NCI-H128 (cell line): ENCODE measurements around the gene MS4A15.
A peak's percentile ranks its signal among the peaks of the same experiment; 100 is the strongest.
"Not testable (repeated sequence)": the region's sequence is repeated elsewhere in the genome, so short reads cannot be mapped to it uniquely, and the experiment has no call there.

Source experiments
- DNase-seq: peaks from one replicate; lab custom pipeline; 2025; ENCODE audit not compliant: unreplicated experiment; lab: John Stamatoyannopoulos, UW

MS4A15 gene

GRCh38 chr11:60753309-60753708 is 3.4 kb upstream of the MS4A15 start:
- no peak for DNase-seq

- DNase-seq = no peak
These were observed 1.8 kb upstream of the MS4A15 start for GRCh38 chr11:60754887-60755286.

DNA sequence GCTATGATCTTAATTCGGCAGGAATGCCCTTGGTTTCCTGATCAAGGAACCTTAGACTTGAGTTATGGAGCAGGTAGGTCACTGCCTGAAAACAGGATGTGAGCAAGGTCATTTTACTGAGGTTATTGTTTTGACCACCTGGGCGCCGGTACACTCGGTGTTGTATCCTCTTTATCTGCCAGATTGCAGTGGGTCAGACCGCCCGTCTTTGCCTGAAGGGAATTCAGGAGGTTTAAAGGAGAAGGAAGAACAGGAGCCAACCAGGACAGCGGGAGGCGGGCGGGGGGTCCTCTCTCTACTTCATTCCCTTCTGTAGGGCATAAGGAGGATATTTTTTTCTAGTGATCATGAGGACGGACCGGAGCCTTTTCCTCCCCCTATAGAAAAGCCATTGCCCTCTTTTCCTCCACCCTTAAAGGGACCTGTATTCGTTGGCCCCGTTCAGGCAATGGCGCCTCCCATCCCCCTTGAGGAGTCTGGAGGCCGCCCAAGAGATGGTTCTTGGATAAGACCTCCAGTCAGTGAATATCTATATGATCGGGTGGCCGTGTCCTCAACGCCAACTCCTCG is 649 bp downstream of the MS4A15 start:
- no peak for DNase-seq

GRCh38 chr11:60758671-60759070 is 2.0 kb downstream of the MS4A15 start:
- not testable (repeated sequence) for DNase-seq

GRCh38 chr11:60759438-60760225 is 3.0 kb downstream of the MS4A15 start:
- DNase-seq = not testable (repeated sequence)

DNA sequence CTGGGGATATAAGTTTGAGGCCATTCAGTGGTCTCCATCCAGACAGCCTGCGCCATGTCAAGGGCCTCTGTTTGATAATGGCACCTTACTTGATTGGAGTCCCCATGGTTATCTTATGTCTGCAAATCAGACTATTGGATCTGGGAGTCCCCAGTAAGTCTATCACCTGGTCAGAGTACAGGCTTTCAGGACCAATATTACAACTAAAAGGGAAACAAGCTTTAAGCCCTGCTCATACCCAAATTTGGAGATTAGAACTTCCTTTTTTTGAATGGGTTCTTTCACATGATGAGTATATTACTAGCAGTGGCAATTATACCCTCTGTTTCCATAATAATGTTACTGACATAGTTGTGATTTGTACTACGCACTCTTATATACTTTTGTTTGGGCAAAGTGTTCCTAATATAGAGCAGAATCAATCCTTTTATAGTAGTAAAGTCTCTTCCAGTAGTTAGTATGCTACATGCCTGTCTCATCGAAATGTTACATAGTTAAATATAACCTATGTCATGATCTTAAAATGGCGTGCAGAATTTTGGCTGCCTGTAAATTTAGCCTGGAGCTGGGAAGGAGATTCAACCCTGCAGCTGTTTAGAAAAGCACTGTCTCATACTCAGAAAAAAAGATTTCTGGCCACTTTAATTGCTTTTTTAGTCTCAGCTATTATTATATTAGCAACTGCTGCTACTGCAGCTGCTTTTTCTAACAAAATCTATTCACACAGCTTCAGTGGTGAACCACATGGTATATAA is 4.9 kb downstream of the MS4A15 start:
- DNase-seq = no peak

GRCh38 chr11:60762851-60763691 is 6.4 kb downstream of the MS4A15 start:
- no peak for DNase-seq

DNA sequence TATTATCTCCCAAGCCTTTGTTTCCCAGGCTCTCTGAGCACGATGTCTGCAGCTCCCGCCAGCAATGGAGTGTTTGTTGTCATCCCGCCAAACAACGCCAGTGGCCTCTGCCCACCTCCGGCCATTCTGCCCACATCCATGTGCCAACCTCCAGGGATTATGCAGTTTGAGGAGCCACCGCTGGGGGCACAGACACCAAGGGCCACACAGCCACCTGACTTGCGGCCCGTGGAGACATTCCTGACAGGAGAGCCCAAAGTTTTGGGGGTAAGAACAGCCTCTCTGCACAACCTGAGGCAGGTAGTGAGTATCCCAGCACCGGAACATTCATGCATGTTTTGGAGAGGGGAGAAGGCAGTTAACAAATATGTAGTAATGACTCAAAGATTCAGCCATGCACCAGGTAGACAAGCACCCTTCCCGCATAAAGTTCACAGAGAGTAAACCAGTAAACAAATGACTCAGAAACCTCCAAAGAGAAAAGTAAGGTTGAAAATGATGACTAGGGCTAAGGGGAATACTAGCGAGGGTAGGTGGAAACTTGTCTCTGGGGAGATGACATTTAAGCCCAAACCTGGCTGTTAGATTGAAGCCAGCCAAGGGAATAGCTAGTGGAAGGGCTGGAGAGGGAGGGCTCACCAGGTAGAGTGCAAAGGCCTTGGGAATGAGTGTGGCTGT is 7.2 kb downstream of the MS4A15 start:
- DNase-seq = no peak

- DNase-seq = no peak
These were observed 8.2 kb downstream of the MS4A15 start for GRCh38 chr11:60764879-60765278.

- DNase-seq = no peak
These were observed 8.7 kb downstream of the MS4A15 start for GRCh38 chr11:60765355-60765754.

DNA sequence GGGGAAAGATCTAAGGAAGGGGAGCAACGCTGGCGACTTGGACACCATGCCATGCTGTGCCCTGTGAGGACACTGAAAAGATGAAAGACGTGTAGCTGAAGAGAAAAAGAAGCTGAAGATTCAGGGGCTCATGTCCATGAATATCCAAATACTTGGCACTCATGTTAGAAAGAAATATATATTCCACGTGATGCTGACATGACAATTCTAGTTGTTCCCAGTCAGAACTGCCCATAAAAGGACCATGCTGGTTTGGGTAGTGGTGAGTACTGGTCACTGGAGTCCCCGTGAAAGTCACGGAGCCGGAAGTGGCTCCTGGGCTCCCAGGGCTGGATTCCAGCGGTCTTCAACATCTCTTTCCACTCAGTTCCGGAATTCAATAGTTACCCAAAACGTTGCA is 9.9 kb downstream of the MS4A15 start:
- no peak for DNase-seq

DNA sequence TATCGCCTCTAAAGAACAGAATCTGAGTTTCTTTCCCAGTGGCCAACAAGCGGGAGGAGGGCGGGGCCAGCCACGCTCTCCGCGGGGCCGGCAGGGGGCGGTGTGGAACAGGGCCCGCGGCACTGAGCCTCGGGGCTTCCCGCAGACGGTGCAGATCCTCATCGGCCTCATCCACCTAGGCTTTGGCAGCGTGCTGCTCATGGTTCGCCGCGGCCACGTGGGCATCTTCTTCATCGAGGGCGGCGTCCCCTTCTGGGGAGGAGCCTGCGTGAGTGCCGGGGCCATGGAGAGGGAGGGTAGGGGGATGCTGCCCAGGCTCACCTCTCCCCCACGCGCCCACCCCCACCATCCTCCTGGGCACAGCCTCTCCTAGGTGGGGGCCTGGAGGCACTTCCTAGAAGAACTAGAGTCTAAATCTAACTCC is 10.7 kb downstream of the MS4A15 start:
- DNase-seq = no peak

DNA sequence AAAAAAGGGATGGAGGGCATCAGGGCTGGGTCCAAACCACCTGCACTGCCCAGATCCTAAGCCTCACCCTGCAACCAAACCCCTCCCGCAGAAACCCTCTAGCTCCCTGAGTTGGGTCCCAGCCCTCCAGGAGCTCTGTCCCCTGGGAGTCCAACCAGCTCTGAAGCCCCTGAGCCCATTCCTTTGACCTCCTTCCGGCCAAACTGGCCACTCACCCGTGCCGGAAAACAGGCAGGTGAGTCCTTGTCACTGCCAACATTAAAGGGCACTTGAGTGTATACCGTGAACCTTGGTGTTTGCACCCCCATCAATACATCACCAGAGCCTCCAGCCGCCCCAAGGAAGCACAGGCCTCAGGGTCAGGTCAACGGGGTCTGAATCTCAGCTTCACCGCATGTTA is 11.5 kb downstream of the MS4A15 start:
- DNase-seq = no peak

DNA sequence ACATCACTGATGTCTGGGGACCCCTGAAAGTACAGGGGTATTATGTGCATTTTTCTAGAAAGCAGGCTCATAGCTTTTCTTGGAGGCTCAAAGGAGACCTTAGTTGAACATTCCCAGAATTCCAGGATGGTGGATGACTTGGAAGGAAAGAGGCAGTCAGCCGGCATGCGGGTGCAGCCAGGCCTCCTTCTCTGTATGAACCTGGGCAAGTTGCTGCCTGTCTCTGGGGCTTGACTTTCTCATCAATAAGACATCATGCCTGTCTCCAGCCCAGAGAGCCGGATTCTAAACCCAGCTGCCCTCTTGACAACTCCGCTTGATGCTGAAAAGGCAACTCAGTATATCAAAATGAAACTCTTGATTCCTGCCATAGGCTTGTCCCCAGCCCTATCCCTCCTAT is 12.6 kb downstream of the MS4A15 start:
- DNase-seq = no peak

DNA sequence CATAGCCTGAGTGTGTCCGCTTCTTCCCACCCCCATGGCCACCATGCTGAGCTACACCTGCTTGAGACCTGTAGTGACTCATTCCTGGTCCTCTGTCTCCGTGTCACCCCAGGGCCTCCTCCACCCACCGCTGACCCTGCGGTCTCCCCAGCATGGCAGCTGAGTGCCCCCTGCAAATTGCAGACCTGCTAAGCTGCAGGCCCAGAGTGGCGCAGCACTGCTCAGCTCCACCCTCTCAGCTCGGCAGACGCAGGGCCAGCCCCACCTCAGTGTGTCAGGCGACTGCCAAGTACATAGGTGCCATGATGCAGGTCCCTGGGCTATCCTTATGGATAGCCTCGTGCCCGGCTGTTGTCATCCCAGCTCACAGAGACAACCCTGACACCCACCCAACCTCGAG is 13.1 kb downstream of the MS4A15 start:
- DNase-seq = no peak

DNA sequence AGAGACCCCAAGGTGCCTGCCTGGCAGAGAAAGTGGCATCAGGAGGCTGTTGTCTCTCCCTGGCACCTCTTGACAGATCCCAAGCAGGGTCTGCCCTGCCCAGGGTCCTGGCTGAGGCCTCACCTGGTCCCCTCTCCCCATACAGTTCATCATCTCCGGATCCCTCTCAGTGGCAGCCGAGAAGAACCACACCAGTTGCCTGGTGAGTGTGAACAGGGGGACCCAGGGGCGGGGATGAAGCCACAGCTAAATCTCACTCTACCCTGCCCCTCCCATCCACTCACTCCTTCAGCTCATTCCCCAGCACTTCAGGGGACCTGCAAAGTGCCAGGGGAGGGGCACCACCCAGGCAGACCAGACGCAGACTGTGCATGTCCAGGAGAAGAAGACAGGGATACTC is 14.5 kb downstream of the MS4A15 start:
- no peak for DNase-seq

DNA sequence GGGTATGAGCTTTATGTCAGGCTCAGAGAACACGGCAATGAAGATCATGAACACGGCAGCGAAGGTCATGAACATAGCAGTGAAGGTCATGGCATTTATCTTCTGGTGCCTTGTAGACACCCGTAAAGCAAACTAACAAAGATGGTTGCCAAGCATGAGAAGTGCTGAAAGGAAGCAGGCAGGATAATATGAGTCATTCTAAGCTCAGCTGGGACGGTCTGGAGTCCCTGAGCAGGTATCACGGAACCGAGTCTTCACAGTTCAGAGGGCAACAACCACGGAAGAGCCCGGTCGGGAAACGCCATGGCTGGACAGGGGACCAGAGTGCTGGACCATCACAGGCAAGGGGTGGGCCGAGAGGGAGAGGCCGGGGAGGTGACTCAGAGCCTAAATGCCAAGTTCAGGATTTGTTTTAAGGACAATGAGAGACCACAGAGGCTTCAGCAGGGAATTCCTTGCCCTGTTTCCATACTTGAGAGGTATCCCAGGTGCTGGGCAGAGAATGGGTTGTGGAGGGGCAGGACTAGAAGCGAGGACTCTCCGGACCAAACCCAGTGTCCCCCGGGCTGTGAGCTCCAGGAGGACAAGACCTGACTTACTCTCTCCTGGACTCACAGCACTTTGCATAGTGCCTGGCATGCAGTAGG is 15.3 kb downstream of the MS4A15 start:
- DNase-seq = no peak

DNA sequence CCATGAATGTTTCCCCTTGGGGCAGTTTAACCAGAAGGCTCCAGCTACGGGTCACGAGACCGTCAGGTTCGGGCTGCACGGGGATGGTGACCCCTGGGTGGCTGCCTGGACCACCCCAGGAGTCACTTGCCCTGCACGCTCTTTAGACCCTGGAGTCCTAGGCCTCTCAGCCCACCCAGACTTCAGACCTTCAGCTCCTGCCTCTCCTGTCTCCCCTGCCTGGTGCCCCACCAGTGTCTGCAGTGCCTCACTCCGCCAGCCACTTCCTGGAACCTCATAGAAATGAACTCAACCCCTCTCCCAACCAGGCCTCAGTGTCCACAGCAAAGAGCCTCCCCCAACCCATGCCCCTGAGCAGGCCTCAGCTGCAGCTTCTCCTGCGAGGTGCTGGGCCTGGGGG is 16.0 kb downstream of the MS4A15 start:
- no peak for DNase-seq

GRCh38 chr11:60774726-60775125 is 18.1 kb downstream of the MS4A15 start:
- DNase-seq = no peak

DNA sequence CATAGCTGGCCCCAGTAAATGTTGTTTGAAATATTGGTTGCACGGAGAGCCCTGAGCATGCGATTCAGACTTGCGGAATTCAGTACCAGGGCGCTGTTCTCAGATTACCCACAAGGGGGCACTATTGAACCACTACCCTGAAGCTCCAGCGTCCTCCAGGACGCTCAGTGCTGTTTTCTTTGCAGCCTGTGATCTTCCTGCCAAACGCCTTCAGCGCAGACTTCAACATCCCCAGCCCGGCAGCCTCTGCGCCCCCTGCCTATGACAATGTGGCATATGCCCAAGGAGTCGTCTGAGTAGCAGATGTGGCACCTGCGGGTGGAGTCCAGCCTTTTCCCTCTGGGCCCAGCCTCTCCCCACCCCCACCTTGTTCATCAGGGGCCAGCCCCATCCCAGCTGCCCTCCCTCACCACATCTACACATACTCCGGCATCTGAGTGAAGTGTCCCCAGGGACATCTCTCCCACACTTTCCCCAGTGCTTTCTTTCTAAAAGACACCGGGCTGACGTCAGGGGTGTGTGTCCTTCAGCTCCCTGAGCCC is 18.8 kb downstream of the MS4A15 start:
- DNase-seq = peak; percentile 72
